Nephron progenitor cell (in vitro differentiated cells): Measurements from ENCODE around the gene FTO.
"Not testable (repeated sequence)": the region's sequence is repeated elsewhere in the genome, so short reads cannot be mapped to it uniquely, and the experiment has no call there.

Experiments used
- DNase-seq: peaks from one replicate; pipeline ENCODE4 v3.0.0; 2021
- H3K27ac Mint-ChIP-seq: 2 replicates; pipeline ENCODE4 v1.8.0; 2021; ENCODE audit warnings: mild to moderate bottlenecking, moderate library complexity, mixed read lengths
- H3K27me3 Mint-ChIP-seq: 2 replicates; pipeline ENCODE4 v1.8.0; 2021; ENCODE audit warnings: mild to moderate bottlenecking, low read depth, mixed read lengths; ENCODE audit not compliant: poor library complexity
- H3K36me3 Mint-ChIP-seq: 2 replicates; pipeline ENCODE4 v1.8.0; 2021; ENCODE audit warnings: low read depth, mixed read lengths
- H3K4me1 Mint-ChIP-seq: 2 replicates; pipeline ENCODE4 v1.8.0; 2021; ENCODE audit warnings: mixed read lengths
- H3K4me3 Mint-ChIP-seq: 2 replicates; pipeline ENCODE4 v1.8.0; 2021; ENCODE audit warnings: mild to moderate bottlenecking, moderate library complexity, mixed read lengths
- H3K9me3 Mint-ChIP-seq: 2 replicates; pipeline ENCODE4 v1.8.0; 2021; ENCODE audit warnings: mild to moderate bottlenecking, moderate library complexity, mixed read lengths
- CTCF ChIP-seq: fragments of 200-600 bp; sonication (generic); IDR thresholded peaks from 2 replicates; pipeline ENCODE4 v1.5.0; 2021; ENCODE audit warnings: antibody characterized with exemption

Gene FTO

GRCh38 chr16:53843084-53843483, 139.1 kb downstream of the FTO start:
- Mint-ChIP-seq H3K4me3 (no peak overlapping the region), H3K9me3 (no peaks in the 10 kb centered on the region), H3K27ac (no peak overlapping the region), H3K36me3 (peaks cover 6% of the 10 kb centered on the region), H3K4me1 (peaks cover 14% of the 10 kb centered on the region), H3K27me3 (no peaks in the 10 kb centered on the region)
- TF ChIP-seq CTCF, result no peak
- DNase-seq, result no peak

GRCh38 chr16:53844804-53845203, 140.8 kb downstream of the FTO start:
- Mint-ChIP-seq H3K4me1 (peaks cover 31% of the 10 kb centered on the region), H3K36me3 (no peaks in the 10 kb centered on the region), H3K27ac (no peak overlapping the region), H3K9me3 (no peaks in the 10 kb centered on the region), H3K4me3 (no peak overlapping the region), H3K27me3 (no peaks in the 10 kb centered on the region)
- TF ChIP-seq CTCF, result no peak
- DNase-seq, result no peak

GRCh38 chr16:53846549-53846948, 142.6 kb downstream of the FTO start:
- not testable (repeated sequence) for H3K9me3 Mint-ChIP-seq, H3K36me3 Mint-ChIP-seq, H3K4me3 Mint-ChIP-seq, DNase-seq, H3K27ac Mint-ChIP-seq, H3K27me3 Mint-ChIP-seq
- peaks cover 35% of the 10 kb centered on the region for H3K4me1 Mint-ChIP-seq

- TF ChIP-seq CTCF, result no peak
- Mint-ChIP-seq H3K27ac (no peak overlapping the region), H3K27me3 (no peaks in the 10 kb centered on the region), H3K36me3 (no peaks in the 10 kb centered on the region), H3K4me1 (peaks cover 31% of the 10 kb centered on the region), H3K4me3 (no peak overlapping the region), H3K9me3 (no peaks in the 10 kb centered on the region)
- DNase-seq, result no peak
These were observed 143.0 kb downstream of the FTO start for GRCh38 chr16:53846971-53847370.

- DNase-seq, result peak; percentile 7
- Mint-ChIP-seq H3K36me3 (peaks cover 12% of the 10 kb centered on the region), H3K4me1 (peaks cover 31% of the 10 kb centered on the region), H3K27ac (peak overlapping the region; percentile 77), H3K9me3 (peaks cover 6% of the 10 kb centered on the region), H3K27me3 (peaks cover 2% of the 10 kb centered on the region), H3K4me3 (peak overlapping the region; percentile 12)
- TF ChIP-seq CTCF, result no peak
These were observed 144.5 kb downstream of the FTO start for GRCh38 chr16:53848277-53848942.

GRCh38 chr16:53848950-53849349, 145.0 kb downstream of the FTO start:
- Mint-ChIP-seq H3K9me3 (peaks cover 11% of the 10 kb centered on the region), H3K27ac (peak overlapping the region; percentile 34), H3K4me1 (peaks cover 31% of the 10 kb centered on the region), H3K27me3 (peaks cover 3% of the 10 kb centered on the region), H3K36me3 (peaks cover 18% of the 10 kb centered on the region), H3K4me3 (no peak overlapping the region)
- DNase-seq, result no peak
- no peak for TF ChIP-seq CTCF
